Measurements from ENCODE around the gene KIRREL3. TPM values are rescaled to one million over a fixed set of nuclear protein-coding genes. Genes with fewer than 3 reads are reported as not detected.

KIRREL3 gene
- total RNA-seq, 2 donors from 2014 or later, result not detected

GRCh38 chr11:126660321-126660720 is 340.2 kb downstream of the KIRREL3 start:
- Mint-ChIP-seq H3K36me3 (no peaks in the 10 kb centered on the region), H3K9me3 (no peaks in the 10 kb centered on the region), H3K27ac (no peak overlapping the region)
- ATAC-seq (no peak), DNase-seq (ENCODE audit: low spot score in 2 of 2) (no peak)

- ATAC-seq, result no peak
- no peak overlapping the region for H3K27ac Mint-ChIP-seq
Measured at GRCh38 chr11:126658306-126659056, 342.1 kb downstream of the KIRREL3 start.

GRCh38 chr11:126655807-126656128 is 344.8 kb downstream of the KIRREL3 start:
- ATAC-seq, result no peak
- Mint-ChIP-seq H3K36me3 (no peaks in the 10 kb centered on the region), H3K9me3 (no peaks in the 10 kb centered on the region), H3K27ac (no peak overlapping the region)
- no peak for DNase-seq (ENCODE audit: low spot score in 2 of 2)

More at GRCh38 chr11:126658306-126659056, 342.1 kb downstream of the KIRREL3 start:
- Mint-ChIP-seq H3K36me3 (no peaks in the 10 kb centered on the region), H3K9me3 (no peaks in the 10 kb centered on the region)
- no peak for DNase-seq (ENCODE audit: low spot score in 2 of 2)

- no peaks in the 10 kb centered on the region for H3K9me3 Mint-ChIP-seq
- H3K27ac Mint-ChIP-seq, result no peak overlapping the region
- no peaks in the 10 kb centered on the region for H3K36me3 Mint-ChIP-seq
- DNase-seq (ENCODE audit: low spot score in 2 of 2) (no peak), ATAC-seq (no peak)
Measured at GRCh38 chr11:126654886-126655806, 345.4 kb downstream of the KIRREL3 start.

- Mint-ChIP-seq H3K27ac (no peak overlapping the region), H3K36me3 (no peaks in the 10 kb centered on the region), H3K9me3 (peaks cover 0 to 3% of the 10 kb centered on the region in 2 donors)
- no peak for DNase-seq (ENCODE audit: low spot score in 2 of 2)
- no peak for ATAC-seq
Measured at GRCh38 chr11:126653040-126653439, 347.5 kb downstream of the KIRREL3 start.

GRCh38 chr11:126647735-126648134 is 352.8 kb downstream of the KIRREL3 start:
- peaks cover 0 to 6% of the 10 kb centered on the region in 2 donors for H3K9me3 Mint-ChIP-seq
- ATAC-seq, result no peak
- no peak for DNase-seq (ENCODE audit: low spot score in 2 of 2)
- H3K27ac Mint-ChIP-seq, result no peak overlapping the region
- no peaks in the 10 kb centered on the region for H3K36me3 Mint-ChIP-seq

GRCh38 chr11:126646701-126647557 is 353.6 kb downstream of the KIRREL3 start:
- ATAC-seq (no peak), DNase-seq (ENCODE audit: low spot score in 2 of 2) (no peak)
- H3K36me3 Mint-ChIP-seq, result no peaks in the 10 kb centered on the region
- peaks cover 0 to 6% of the 10 kb centered on the region in 2 donors for H3K9me3 Mint-ChIP-seq
- H3K27ac Mint-ChIP-seq, result no peak overlapping the region

GRCh38 chr11:126645186-126645585 is 355.4 kb downstream of the KIRREL3 start:
- DNase-seq (ENCODE audit: low spot score in 2 of 2), result no peak
- Mint-ChIP-seq H3K36me3 (no peaks in the 10 kb centered on the region), H3K9me3 (peaks cover 0 to 6% of the 10 kb centered on the region in 2 donors), H3K27ac (no peak overlapping the region)
- no peak for ATAC-seq

GRCh38 chr11:126640186-126640585 is 360.4 kb downstream of the KIRREL3 start:
- no peak overlapping the region for H3K27ac Mint-ChIP-seq
- DNase-seq (ENCODE audit: low spot score in 2 of 2) (no peak), ATAC-seq (no peak)
- H3K36me3 Mint-ChIP-seq, result no peaks in the 10 kb centered on the region
- H3K9me3 Mint-ChIP-seq, result no peaks in the 10 kb centered on the region

- H3K27ac Mint-ChIP-seq, result no peak overlapping the region
- DNase-seq (ENCODE audit: low spot score in 2 of 2), result no peak
- no peak for ATAC-seq
- H3K36me3 Mint-ChIP-seq, result no peaks in the 10 kb centered on the region
- H3K9me3 Mint-ChIP-seq, result no peaks in the 10 kb centered on the region
Measured at GRCh38 chr11:126639692-126640091, 360.9 kb downstream of the KIRREL3 start.

- ATAC-seq (no peak), DNase-seq (ENCODE audit: low spot score in 2 of 2) (no peak)
- no peak overlapping the region for H3K27ac Mint-ChIP-seq
- H3K36me3 Mint-ChIP-seq, result no peaks in the 10 kb centered on the region
- H3K9me3 Mint-ChIP-seq, result no peaks in the 10 kb centered on the region
Measured at GRCh38 chr11:126638648-126639047, 361.9 kb downstream of the KIRREL3 start.

GRCh38 chr11:126637795-126638175 is 362.8 kb downstream of the KIRREL3 start:
- Mint-ChIP-seq H3K36me3 (no peaks in the 10 kb centered on the region), H3K9me3 (no peaks in the 10 kb centered on the region), H3K27ac (no peak overlapping the region)
- ATAC-seq, result no peak
- DNase-seq (ENCODE audit: low spot score in 2 of 2), result no peak

GRCh38 chr11:126636911-126637794 is 363.4 kb downstream of the KIRREL3 start:
- DNase-seq (ENCODE audit: low spot score in 2 of 2) (no peak), ATAC-seq (peak; percentile 62 to 98)
- H3K27ac Mint-ChIP-seq, result no peak overlapping the region
- H3K9me3 Mint-ChIP-seq, result no peaks in the 10 kb centered on the region
- H3K36me3 Mint-ChIP-seq, result no peaks in the 10 kb centered on the region

GRCh38 chr11:126635511-126635910 is 365.1 kb downstream of the KIRREL3 start:
- H3K9me3 Mint-ChIP-seq, result no peaks in the 10 kb centered on the region
- ATAC-seq (no peak), DNase-seq (ENCODE audit: low spot score in 2 of 2) (no peak)
- no peak overlapping the region for H3K27ac Mint-ChIP-seq
- H3K36me3 Mint-ChIP-seq, result no peaks in the 10 kb centered on the region

- DNase-seq (ENCODE audit: low spot score in 2 of 2) (no peak), ATAC-seq (no peak)
- H3K36me3 Mint-ChIP-seq, result no peaks in the 10 kb centered on the region
- no peaks in the 10 kb centered on the region for H3K9me3 Mint-ChIP-seq
- H3K27ac Mint-ChIP-seq, result no peak overlapping the region
Measured at GRCh38 chr11:126634963-126635362, 365.6 kb downstream of the KIRREL3 start.

GRCh38 chr11:126633330-126633729 is 367.2 kb downstream of the KIRREL3 start:
- ATAC-seq (no peak), DNase-seq (ENCODE audit: low spot score in 2 of 2) (no peak)
- Mint-ChIP-seq H3K27ac (no peak overlapping the region), H3K9me3 (no peaks in the 10 kb centered on the region), H3K36me3 (no peaks in the 10 kb centered on the region)
